GM11168 (cell line): ENCODE measurements around the gene LITAFD.

Experiments used
- in situ Hi-C: fragments of 300-500 bp; cut with MboI; formaldehyde crosslinking; loops from one replicate; pipeline ENCODE4 v1.12.0; 2022; ENCODE audit warnings: low sequenced_read_pairs; ENCODE audit not compliant: unreplicated experiment

LITAFD gene

DNA sequence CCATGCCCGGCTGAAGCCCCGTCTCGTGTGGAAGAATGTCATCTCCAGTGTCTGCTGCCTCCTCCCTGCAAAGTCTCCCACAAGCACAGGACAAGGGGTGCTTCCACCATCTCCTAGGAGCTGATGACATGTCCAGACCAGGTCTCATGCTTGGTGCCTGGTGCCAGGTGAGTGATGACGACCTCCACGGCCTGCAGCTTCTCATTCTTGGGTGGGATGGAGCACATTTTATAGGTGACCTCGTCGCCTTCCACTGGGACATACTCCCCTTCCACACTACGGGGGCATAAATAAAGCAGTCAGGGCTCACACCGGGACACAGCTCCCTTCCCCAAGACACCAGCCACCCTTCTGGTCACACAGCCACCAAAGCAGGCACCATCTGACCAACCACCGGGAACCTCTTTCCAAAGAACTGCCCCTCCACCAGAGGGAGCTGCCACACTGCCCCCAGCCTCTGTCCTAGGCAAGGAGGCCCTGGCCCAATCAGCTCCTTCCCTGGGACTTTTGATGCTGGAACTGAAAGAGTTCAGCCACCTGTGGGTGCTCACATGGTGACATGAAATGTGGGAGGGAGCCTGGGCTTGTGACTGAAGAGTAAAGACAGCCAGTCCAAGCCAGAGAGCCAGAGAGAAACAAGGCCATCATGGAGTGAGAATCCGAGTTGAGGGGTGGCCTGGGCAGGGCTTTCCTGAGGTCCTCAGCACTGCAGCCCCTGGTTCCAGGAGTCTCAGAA, 26.9 kb upstream of the LITAFD start:
- in situ Hi-C loops, result no loop called here

DNA sequence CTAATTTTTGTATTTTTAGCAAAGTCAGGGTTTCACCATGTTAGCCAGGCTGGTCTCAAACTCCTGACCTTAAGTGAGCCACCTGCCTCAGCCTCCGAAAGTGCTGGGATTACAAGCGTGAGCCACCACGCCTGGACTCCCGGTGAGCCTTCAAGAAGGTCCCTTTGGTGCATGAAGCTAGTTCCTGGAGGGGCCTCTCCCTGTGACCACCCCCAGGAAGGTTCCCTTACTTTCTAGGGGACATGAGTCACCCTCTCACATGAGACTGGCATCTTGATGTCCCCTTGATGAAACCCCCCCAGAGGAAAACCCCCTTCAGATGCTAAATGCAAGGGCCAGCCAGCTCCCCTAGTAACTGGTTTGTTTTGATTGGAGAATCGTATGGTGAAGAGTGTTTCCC, 26.2 kb upstream of the LITAFD start:
- in situ Hi-C loops, result no loop called here

DNA sequence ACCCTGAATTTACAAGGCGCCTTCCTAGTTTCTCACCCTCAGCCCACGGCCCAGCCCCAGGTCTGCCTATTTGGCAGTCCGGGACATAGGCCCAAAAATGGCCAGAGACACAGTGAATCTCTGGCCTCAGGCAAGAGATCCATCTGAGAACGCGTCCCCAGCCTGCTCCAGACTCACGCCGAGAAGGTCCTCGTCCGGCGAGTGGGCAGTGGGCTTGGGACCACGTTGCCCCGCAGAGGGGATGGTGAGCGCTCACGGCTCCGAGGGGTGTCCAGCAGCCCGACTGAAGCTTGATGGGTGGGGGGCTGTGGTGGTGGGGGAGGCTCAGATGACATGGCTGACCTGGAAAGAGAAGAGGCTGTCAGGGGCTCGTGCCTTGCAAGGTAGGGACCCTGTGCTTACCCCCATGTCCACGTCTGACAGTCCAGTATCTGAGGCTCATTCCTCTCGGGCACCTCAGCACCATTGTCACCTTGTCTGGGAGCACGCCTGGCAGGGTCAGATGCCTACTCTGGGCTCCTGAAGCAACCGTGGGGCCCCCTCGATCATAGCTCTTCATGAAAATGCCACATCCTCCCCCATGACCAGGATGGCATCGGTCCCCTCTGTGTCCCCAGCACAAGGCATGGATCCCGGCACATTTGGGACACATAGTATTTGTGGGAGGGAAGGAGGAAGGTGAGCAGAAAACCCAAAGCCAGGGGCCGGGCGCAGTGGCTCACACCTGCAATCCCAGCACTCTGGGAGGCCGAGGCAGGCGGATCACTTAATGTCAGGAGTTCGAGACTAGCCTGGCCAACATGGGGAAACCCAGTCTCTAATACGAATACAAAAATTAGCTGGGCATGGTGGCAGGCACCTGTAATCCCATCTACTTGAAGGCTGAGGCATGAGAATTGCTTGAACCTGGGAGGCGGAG, 22.9 kb upstream of the LITAFD start:
- in situ Hi-C loops, result no loop called here

DNA sequence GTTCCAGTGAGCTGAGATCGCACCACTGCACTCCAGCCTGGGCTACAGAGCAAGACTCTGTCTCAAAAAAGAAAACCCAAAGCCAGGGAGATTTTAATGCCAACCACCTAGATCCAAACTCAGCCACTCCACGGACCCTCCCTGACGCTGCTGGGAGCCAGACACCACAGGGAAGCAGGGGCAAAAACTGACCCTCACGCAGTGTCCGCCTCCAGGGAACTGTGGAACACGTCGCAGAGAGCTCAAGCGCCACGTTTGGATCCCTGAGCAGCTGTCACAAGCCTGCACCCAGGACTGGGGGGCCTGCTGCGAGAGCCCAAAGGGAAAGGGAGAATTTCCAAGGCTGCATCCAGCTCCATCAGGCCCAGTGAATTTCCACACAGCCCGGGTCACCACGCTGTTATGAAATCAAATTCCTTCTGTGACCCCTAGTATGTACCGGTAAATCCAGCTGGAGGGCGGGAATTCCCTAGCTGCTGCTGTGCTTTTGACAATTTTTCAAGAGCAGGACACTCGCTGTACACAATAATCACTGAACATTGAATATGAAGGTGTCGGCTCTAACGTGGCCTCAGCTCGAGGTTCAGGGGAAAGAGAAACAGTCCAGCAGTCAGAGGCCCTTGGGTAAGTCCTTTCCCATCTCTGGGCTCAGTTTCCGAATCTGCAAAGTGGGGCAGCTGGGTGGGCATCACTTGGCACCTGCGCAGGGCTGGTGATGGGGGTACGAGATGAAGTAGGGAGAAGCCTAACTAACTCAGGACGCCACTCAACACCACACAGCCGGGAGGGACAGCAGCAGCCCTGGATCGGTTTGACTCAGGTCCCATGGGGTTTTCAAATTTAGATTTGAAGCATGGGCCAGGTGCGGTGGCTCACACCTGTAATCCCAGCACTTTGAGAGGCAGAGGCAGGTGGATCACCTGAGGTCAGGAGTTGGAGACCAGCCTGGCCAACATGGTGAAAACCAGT, 22.0 kb upstream of the LITAFD start:
- in situ Hi-C loops, result no loop called here

DNA sequence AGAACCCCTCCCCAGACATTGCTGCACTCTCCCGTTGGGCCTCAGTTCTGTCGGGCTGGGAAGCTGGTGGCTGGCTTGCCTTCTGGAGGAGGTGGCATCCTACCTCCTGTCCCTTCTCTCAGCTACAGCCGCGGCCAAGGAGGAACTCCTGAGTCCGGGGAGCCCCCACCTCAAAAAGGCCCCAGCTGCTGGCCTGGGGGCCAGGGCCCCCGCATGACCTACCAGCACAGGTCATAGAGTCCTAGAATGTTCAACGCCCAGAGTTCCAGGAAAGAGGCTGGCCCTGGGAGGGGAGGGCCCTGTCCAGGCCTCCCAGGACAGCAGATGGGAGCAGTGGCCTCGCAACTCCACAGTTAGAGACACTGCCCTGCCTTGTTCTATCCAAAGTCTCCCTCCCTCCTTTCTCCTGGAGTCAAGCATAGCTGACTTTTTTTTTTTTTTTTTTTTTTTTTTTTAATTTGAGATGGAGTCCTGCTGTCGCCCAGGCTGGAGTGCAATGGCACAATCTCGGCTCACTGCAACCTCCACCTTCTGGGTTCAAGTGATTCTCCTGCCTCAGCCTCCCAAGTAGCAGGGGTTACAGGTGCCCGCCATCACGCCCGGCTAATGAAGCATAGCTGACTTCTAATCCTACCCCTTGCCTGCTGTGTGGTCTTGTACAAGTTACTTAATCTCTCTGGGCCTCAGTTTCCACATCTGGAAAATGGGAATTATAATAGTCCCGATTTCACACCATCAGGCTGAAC, 20.4 kb upstream of the LITAFD start:
- in situ Hi-C loops, result no loop called here

DNA sequence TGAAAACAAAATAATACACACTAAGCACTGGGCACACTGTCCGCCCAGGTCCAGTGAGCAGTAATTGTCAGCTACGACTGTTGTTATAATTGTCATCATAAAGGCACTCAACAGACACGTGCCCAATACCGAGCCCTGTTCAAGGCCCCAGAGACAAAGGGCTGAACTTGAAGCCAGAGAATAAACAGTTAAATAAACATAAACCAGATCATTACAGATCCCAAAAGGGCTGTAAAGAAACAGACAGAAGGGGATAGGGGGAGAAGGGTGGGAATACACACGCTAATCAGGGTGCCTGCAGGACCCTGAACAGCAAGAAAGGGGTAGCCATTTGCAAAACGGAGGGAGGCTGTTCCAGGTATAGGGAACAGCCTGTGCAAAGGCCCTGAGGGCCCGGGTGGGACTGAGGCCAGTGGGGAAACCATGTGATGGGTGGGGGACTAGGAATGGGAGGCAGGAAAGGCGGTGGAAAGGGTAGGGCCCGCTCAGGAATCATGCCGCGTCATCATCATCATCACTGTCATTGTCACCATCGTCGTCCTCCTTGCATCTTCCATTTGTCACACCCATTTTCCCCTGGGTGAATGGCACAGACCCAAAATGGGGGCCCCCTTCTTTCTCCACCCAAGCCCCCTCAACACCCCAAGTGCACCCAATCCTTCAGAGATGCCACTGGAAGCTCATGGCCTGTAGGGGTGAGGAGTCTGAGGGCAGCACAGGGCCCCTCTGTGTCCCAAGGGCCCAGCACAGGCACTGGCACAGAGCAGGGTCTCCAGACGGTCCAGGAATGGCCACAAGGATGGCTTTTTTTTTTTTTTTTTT, 19.6 kb upstream of the LITAFD start:
- in situ Hi-C loops, result no loop called here

DNA sequence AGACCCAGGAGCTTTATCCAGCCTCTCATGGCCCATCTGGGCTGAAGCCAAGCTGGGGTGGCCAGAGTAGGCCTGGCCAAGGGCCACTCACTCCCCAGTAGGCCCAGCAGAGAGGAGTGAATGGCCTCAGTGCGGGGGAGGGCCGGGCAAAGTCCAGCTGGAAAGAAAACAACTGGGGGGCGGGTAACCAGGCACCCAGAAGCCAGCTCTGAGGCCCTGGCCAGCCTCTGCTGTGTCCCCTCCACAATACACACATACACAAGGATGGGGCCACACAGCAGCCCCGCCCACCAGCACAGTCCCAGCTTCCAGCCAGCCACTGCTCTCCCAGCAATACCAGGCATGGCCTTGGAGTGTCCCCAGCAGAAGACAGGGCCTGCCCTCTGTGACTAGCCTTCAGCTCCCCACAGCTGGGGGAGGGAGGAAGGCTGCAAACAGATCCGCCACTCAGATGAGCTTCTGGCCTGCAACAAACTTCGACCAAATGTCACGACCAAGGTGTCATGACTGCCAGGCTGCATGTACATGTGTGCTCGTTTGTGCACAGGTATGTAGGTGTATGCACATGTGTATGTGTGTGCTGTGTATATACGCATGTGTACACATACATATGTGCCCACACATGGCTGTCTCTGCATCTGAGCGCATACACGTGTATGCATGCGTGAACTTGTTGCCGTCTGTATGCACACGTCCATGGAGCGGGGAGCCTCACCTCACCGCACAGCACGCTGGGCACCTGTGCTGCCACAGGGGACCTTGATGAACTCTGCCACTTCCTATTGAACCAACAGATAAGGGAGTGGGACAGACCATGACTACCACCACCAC, 18.3 kb upstream of the LITAFD start:
- in situ Hi-C loops, result no loop called here

DNA sequence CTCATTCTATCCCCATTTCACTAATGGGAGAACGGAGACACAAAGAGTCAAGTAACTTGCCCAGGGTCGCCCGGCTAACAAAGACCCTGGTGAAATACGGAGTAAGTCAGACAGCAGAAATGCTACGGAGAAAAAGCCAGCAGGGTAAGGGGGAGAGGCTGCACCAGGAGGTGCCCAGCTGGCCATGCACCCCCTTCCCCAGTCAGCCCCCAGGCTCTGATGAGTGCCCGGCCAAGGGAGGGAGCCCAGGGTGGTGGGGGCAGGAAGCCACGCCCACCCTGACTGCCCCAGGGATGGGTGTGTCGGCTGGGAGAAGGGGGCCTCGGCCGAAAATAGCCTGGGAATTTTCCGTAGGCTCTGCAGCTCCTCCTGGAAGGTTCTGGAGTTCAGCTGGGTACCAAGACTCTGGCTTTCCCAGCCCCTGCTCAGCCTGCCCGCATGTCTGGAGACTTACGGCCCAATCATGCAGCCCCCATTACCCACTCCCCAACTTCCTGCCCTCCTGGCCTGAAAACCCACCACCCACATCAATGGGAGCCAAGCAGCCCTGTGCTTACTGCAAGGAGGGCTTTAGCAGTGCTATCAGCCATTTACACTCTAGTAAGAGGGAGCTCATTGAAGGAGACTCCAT, 17.6 kb upstream of the LITAFD start:
- in situ Hi-C loops, result no loop called here

DNA sequence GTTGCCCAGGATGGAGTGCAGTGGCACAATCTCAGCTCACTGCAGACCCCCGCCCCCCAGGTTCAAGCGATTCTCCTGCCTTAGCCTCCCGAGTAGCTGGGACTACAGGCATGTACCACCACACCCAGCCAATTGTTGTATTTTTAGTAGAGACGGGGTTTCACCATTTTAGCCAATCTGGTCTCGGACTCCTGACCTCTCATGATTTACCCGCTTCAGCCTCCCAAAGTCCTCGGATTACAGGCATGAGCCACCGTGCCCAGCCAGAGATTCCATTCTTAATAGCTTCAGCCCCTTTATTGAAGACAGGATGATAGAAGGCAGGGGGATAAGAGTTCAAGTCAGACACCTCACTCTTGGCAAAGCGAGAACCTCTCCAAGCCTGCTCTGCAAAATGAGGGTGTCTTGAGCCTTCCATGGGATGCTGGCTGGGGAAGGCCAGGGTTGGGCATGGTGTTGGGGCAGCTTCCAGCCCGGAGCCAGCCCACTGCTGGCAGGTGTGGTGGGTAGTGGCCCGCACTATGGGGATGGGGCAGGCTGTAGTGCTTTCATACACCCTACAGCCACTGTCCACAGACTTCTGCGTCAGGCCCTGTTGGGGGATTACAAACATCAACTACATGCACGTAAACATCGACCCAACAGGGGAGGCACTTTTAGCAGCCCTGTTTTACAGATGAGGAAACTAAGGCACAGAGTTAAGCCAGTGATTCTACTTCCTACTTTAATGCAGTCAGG, 16.8 kb upstream of the LITAFD start:
- in situ Hi-C loops, result no loop called here

DNA sequence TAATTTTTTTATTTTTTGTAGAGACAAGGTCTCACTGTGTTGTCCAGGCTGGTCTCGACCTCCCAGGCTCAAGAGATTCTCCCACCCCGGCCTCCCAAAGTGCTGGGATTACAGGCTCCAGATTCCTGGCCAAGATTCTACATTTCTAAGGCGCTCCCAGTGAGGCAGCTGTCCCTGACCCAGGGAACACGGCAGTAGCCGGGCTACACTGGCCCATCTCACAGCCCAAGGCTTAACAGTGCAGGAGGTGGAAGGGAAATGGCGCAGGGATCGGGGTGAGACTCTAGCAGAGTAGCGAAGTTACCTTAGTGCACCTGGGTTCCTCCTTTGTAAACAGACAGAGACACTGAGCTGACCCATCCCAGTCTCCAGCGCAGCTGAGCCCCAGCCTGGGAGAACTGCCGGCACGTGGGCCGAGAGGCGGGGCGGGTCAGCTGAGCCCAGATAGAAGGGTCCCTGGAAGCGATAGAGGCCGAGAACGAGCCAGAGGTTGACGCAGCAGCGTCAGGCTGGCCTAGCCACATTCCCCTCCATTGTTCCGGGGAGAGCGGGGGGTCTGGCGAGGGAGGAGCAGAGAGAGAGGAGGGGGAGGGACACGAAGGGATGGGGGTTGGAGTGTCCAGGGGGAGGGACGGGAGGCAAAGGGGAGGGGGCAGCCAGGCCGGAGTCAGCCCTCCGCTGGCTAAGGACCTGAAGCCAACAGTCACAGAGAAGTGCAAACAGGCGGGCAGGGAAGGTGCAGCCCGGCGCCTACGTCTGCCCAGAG, 15.8 kb upstream of the LITAFD start:
- in situ Hi-C loops, result no loop called here

DNA sequence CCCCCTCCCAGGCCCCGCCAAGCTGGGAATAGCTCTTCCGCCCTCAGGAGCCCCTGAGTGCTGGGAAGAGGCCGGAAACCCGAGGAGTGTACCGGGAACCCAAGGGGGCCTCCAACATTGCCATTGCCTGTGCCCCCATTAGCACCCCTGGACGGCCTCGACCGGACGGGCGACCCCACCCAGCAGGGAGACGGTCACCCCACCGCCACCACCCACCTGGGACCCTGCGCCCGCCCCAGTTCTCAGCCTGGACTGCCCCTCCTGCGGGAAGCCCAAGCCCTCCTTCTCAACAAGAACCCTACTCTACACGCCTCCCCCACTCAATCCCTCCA, 15.3 kb upstream of the LITAFD start:
- in situ Hi-C loops, result no loop called here

DNA sequence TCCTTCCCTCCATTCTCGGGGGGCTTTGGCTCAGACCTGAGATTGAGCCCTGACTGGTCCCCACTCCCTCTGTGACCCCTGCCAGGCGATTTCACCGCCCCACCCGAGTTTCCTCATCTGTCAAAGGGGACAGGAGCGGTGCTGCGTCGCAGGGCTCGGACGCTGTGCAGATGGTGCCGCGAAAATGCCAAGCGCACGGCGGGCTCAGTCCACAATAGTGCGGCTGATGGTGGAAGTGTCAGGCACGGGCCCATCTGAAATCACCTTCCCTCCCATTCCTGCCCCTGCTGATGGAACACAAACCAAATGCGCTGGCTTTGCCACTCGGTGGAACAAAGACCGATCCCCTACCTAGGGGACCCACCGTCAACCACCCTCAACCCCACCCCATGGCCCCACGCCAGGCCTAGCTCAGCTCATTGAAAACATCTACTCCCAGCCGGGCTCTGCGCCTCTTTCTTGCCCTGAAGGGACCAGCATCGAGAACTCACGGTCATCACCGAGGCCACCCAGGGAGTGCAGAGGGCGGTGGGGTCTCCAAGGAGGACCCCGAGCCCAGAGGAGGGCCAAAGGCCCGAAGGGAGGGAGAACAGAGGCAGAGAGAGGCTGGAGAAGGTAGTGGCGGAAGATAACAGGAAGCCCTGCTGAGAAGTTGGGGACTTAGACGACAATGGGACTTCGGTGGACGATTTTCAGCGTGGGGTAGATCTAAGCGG, 14.8 kb upstream of the LITAFD start:
- in situ Hi-C loops, result no loop called here

DNA sequence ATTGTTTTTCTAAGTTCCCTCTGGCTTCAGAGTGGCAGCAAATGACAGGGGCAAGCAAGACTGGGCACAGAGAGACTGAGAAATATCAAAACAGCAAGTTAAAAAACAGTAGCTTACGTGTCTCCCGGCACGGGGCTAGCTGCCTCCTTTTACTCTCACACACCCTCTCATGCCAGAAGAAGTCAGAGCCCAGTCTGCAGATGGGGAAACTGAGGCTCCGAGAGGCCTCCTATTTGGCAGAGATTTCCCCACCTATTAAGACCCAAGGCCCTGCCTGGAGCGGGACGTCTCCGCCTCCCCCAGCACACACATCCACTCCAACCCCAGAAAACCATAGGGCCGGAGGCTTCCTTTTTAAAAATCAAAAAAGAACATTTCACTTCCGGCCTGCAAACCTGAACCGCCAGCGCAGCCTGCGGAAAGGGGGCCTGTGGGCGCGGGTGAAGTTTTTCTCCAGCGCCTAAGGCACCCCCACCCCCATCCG, 14.2 kb upstream of the LITAFD start:
- in situ Hi-C loops, result no loop called here

DNA sequence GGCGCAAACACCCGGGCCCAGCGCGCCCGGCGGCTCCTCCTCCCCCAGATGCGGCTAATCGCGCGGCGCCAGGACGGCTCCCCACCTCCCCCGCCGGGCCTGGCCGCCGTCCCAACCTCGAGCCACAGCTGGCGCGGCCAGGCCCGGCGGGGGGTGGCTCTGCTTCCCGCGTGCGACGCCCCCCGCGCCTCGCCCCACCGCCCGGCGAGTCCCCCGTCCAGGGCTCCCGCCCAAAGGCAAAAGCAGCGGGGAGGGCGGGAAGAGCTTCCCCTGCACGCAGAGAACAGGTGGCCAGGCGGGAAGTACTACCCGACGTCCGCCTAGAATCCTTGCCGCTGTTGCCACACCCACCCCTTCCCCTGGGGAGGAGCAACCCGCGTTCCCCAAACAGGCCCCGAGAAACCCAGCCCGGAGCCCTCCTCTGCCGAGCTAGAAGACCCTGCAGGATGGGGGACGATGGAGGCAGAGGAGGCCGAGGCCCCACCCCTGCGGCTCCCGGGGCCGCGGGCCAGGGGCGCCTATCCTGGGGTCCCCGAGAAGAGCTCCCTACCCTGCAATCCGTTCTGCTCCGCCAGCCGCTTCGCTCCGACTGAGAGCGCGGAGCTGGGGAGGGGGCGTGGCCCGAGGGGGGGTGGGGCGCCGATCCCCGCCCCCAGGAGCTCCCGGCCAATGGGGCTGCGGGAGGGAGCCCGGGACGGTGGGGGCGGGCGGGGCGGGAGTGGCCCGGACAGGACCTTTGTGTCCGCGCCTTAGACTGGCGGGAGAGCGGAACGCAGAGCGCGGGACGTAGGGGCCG, 13.5 kb upstream of the LITAFD start, which contains the start of gene CARHSP1:
Gene CARHSP1, minus strand, starts transcription at position 591 of the 796 bp plus-strand sequence. CDS start 9,678 bp downstream, outside the sequence.
- in situ Hi-C loops, result no loop called here
